Common myeloid progenitor, CD34-positive (primary cell): ENCODE data around the gene MAP3K9.

Source experiments
- CTCF ChIA-PET: fragments of 350-600 bp; sonication (Branson Sonifier 250); formaldehyde crosslinking; loops from one replicate; lab custom pipeline; 2021; ENCODE audit warnings: antibody characterized with exemption; lab: Charles Lee
- POLR2A ChIA-PET: fragments of 350-600 bp; sonication (Branson Sonifier 250); formaldehyde crosslinking; loops from one replicate; lab custom pipeline; 2021; ENCODE audit warnings: antibody characterized with exemption; lab: Charles Lee
- DNase-seq, 3 donors: peaks; one replicate each; pipeline versions ENCODE4 v3.0.0 to v3.0.0-alpha.2; 2013
- H3K27ac ChIP-seq, 2 experiments: 1 replicate in 1 of 2; 2 replicates in 1 of 2; pipeline ENCODE4 v1.7.0; 2013; ENCODE audit warnings: inconsistent platforms in 2 of 2, low read length in 2 of 2, mild to moderate bottlenecking in 2 of 2, low read depth in 1 of 2, moderate library complexity in 1 of 2; ENCODE audit not compliant: severe bottlenecking in 2 of 2, insufficient read depth in 1 of 2, poor library complexity in 1 of 2
- H3K27me3 ChIP-seq, 5 experiments: replicated peaks in 2 of 5; 1 replicate in 3 of 5; 2 replicates in 2 of 5; pipeline versions ENCODE4 v1.6.1 to v1.7.0; 2013; ENCODE audit warnings: low read length in 4 of 5, mild to moderate bottlenecking in 2 of 5, moderate library complexity in 2 of 5, inconsistent platforms in 1 of 5; ENCODE audit not compliant: insufficient read depth in 5 of 5, control insufficient read depth in 4 of 5
- H3K36me3 ChIP-seq, 4 experiments: 1 replicate in 2 of 4; 2 replicates in 2 of 4; pipeline versions ENCODE4 v1.6.1 to v1.7.0; 2013; ENCODE audit warnings: low read length in 3 of 4, control low read depth in 1 of 4, mild to moderate bottlenecking in 1 of 4; ENCODE audit not compliant: control insufficient read depth in 4 of 4, insufficient read depth in 4 of 4
- H3K4me1 ChIP-seq, 4 experiments: 1 replicate in 3 of 4; 2 replicates in 1 of 4; pipeline versions ENCODE4 v1.6.1 to v1.7.1; 2013; ENCODE audit warnings: low read length in 3 of 4, mild to moderate bottlenecking in 3 of 4, control low read depth in 1 of 4, inconsistent platforms in 1 of 4, moderate library complexity in 1 of 4; ENCODE audit not compliant: control insufficient read depth in 4 of 4, insufficient read depth in 4 of 4; ENCODE audit errors: control extremely low read depth in 1 of 4
- H3K4me3 ChIP-seq, 7 experiments: 1 replicate in 4 of 7; 2 replicates in 3 of 7; pipeline versions ENCODE4 v1.5.1 to v1.7.0; 2013; ENCODE audit warnings: mild to moderate bottlenecking in 7 of 7, low read length in 6 of 7, moderate library complexity in 6 of 7, inconsistent platforms in 2 of 7, low read depth in 2 of 7, control low read depth in 1 of 7; ENCODE audit not compliant: insufficient read depth in 4 of 7, control insufficient read depth in 1 of 7; ENCODE audit errors: extremely low read depth in 1 of 7
- H3K9me3 ChIP-seq, 5 experiments: 1 replicate in 4 of 5; 2 replicates in 1 of 5; pipeline versions ENCODE4 v1.6.1 to v1.7.1; 2013; ENCODE audit warnings: low read length in 4 of 5, mild to moderate bottlenecking in 2 of 5, inconsistent platforms in 1 of 5, low read depth in 1 of 5, moderate library complexity in 1 of 5; ENCODE audit not compliant: control insufficient read depth in 4 of 5, insufficient read depth in 2 of 5; ENCODE audit errors: control extremely low read depth in 1 of 5
- WGBS: methylation state at CpG from one replicate; pipeline ENCODE4 v1.1.5; 2013; ENCODE audit not compliant: insufficient coverage; 5-methylcytosine and 5-hydroxymethylcytosine counted together

MAP3K9 gene

DNA sequence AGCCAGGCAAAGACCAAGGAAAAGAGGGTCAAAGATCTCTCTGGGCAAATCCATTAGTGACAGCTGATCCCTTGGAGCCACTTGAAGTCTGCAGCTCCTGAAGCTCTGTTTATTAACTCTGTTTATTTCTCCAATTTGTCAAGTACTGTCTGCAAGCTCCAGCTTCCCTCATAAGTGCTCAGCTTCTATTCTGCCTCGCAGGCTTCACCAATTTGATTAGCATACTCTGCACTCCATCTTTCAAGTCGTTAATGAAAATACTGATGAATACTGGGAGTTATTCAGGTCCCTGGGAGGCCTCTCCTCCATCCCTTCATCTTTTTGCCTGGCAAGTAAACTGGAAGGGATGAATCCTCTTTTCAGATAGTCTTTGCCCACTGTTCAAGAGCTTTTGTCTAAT lies 113.3 kb downstream of the MAP3K9 start:
- no peaks in the 10 kb centered on the region for H3K36me3 ChIP-seq
- ChIA-PET POLR2A (no interaction called here), CTCF (interaction anchor here (1.1 kb wide), 1 partner anchor 9 kb away, joined by 4 read pairs; no protein-coding TSS in a partner anchor)
- H3K4me3 ChIP-seq = no peak overlapping the region
- WGBS = 100% methylated on average over 1 of the region's 2 CpGs
- H3K4me1 ChIP-seq = peaks cover 3 to 20% (median 17%) of the 10 kb centered on the region in 4 experiments
- H3K9me3 ChIP-seq = no peaks in the 10 kb centered on the region
- H3K27ac ChIP-seq = no peak overlapping the region
- no peak for DNase-seq
- H3K27me3 ChIP-seq = no peaks in the 10 kb centered on the region

- CTCF ChIA-PET = no interaction called here
- H3K4me1 ChIP-seq = peaks cover 0 to 1% (median 0%) of the 10 kb centered on the region in 4 experiments
- no peaks in the 10 kb centered on the region for H3K9me3 ChIP-seq
- no peak overlapping the region for H3K27ac ChIP-seq
- POLR2A ChIA-PET = no interaction called here
- no peak for DNase-seq
- no peak overlapping the region for H3K4me3 ChIP-seq
- H3K27me3 ChIP-seq = no peaks in the 10 kb centered on the region
- WGBS = 87% methylated on average over 8 of the region's 10 CpGs
- H3K36me3 ChIP-seq = no peaks in the 10 kb centered on the region
Measured at GRCh38 chr14:70692210-70692609, 117.1 kb downstream of the MAP3K9 start.

- H3K27me3 ChIP-seq = no peaks in the 10 kb centered on the region
- no peak overlapping the region for H3K4me3 ChIP-seq
- H3K4me1 ChIP-seq = no peaks in the 10 kb centered on the region
- POLR2A ChIA-PET = no interaction called here
- H3K27ac ChIP-seq = no peak overlapping the region
- no peak for DNase-seq
- WGBS = 95% methylated on average over 6 of the region's 7 CpGs
- H3K9me3 ChIP-seq = no peaks in the 10 kb centered on the region
- H3K36me3 ChIP-seq = no peaks in the 10 kb centered on the region
- CTCF ChIA-PET = no interaction called here
Measured at GRCh38 chr14:70685474-70686197, 123.7 kb downstream of the MAP3K9 start.

DNA sequence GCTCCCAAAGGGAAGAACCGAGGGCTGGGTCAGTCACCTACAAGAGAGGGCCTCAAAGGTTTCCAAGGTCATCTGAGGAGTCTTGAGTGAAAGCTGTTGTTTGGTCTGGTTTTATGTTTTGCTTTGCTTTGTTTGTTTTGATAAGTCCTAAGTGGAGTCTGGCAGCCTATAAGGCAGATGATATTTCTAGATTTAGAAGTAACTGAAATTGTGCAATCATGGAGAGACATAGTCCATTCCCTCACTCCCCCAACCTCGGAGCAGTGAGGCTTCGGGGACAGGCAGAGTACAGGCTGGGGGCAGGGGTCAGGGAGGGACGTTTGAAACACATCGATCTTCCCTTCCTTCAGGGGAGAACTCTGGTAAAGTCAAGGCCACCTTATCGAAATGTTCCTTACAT lies 125.3 kb downstream of the MAP3K9 start:
- ChIA-PET POLR2A (no interaction called here), CTCF (no interaction called here)
- no peaks in the 10 kb centered on the region for H3K27me3 ChIP-seq
- no peak overlapping the region for H3K27ac ChIP-seq
- no peak for DNase-seq
- H3K9me3 ChIP-seq = no peaks in the 10 kb centered on the region
- H3K4me1 ChIP-seq = no peaks in the 10 kb centered on the region
- WGBS = 90% methylated on average over 4 of the region's 6 CpGs
- no peak overlapping the region for H3K4me3 ChIP-seq
- H3K36me3 ChIP-seq = no peaks in the 10 kb centered on the region

- ChIA-PET POLR2A (no interaction called here), CTCF (interaction anchor here (0.9 kb wide), 1 partner anchor 26 kb away, joined by 4 read pairs; no protein-coding TSS in a partner anchor)
- no peak overlapping the region for H3K4me3 ChIP-seq
- no peaks in the 10 kb centered on the region for H3K27me3 ChIP-seq
- H3K9me3 ChIP-seq = no peaks in the 10 kb centered on the region
- no CpG with 5 or more reads among the region's 2 CpGs for WGBS
- H3K27ac ChIP-seq = no peak overlapping the region
- DNase-seq = no peak
- H3K4me1 ChIP-seq = no peaks in the 10 kb centered on the region
- H3K36me3 ChIP-seq = no peaks in the 10 kb centered on the region
Measured at GRCh38 chr14:70680748-70681147, 128.6 kb downstream of the MAP3K9 start.

GRCh38 chr14:70677341-70677740 lies 132.0 kb downstream of the MAP3K9 start:
- ChIA-PET POLR2A (interaction anchor here (0.6 kb wide), 1 partner anchor 359 kb away, joined by 3 read pairs; no protein-coding TSS in a partner anchor), CTCF (interaction anchor here (1.5 to 2.2 kb wide), 3 partner anchors 12 to 29 kb away, joined by 3 to 7 read pairs (median 4); no protein-coding TSS in a partner anchor)
- H3K4me1 ChIP-seq = no peaks in the 10 kb centered on the region
- no peaks in the 10 kb centered on the region for H3K9me3 ChIP-seq
- no peaks in the 10 kb centered on the region for H3K27me3 ChIP-seq
- no peak overlapping the region for H3K27ac ChIP-seq
- DNase-seq = no peak
- WGBS = 100% methylated on average over 6 of the region's 6 CpGs
- no peak overlapping the region for H3K4me3 ChIP-seq
- peaks cover 0 to 5% (median 4%) of the 10 kb centered on the region in 4 experiments for H3K36me3 ChIP-seq
